H9 (cell line): ENCODE data around the gene KRTAP5-4. TPM values are rescaled to one million over a fixed set of nuclear protein-coding genes. Genes with fewer than 3 reads are reported as not detected.
"Not testable (repeated sequence)": the region's sequence is repeated elsewhere in the genome, so short reads cannot be mapped to it uniquely, and the experiment has no call there.

Source experiments
- DNase-seq: peaks from one replicate; pipeline ENCODE4 v3.0.0-alpha.2; 2017
- H2AFZ ChIP-seq: one replicate; pipeline ENCODE4 v1.6.1; 2013; ENCODE audit warnings: mild to moderate bottlenecking, low read length, control low read depth, moderate library complexity
- H2AK5ac ChIP-seq: 2 replicates; pipeline ENCODE4 v1.6.1; 2013; ENCODE audit warnings: low read length, control low read depth, mixed read lengths; ENCODE audit not compliant: insufficient read length
- H2BK120ac ChIP-seq: one replicate; pipeline ENCODE4 v1.6.1; 2013; ENCODE audit warnings: low read depth, mild to moderate bottlenecking, low read length, control low read depth, inconsistent platforms; ENCODE audit not compliant: poor library complexity, severe bottlenecking
- H2BK12ac ChIP-seq: 2 replicates; pipeline ENCODE4 v1.6.1; 2013; ENCODE audit warnings: low read length, control low read depth, mixed read lengths, low read depth; ENCODE audit not compliant: insufficient read length
- H2BK15ac ChIP-seq: 2 replicates; pipeline ENCODE4 v1.6.1; 2013; ENCODE audit warnings: low read depth, low read length, control low read depth
- H2BK20ac ChIP-seq: one replicate; pipeline ENCODE4 v1.6.1; 2013; ENCODE audit warnings: low read depth, mild to moderate bottlenecking, low read length, control low read depth, inconsistent platforms; ENCODE audit not compliant: poor library complexity, severe bottlenecking
- H2BK5ac ChIP-seq: 2 replicates; pipeline ENCODE4 v1.6.1; 2013; ENCODE audit warnings: low read length, control low read depth, mixed read lengths; ENCODE audit not compliant: insufficient read length
- H3K14ac ChIP-seq: 2 replicates; pipeline ENCODE4 v1.6.1; 2013; ENCODE audit warnings: low read length, control low read depth; ENCODE audit not compliant: insufficient read depth
- H3K18ac ChIP-seq: 2 replicates; pipeline ENCODE4 v1.6.1; 2013; ENCODE audit warnings: low read depth, mild to moderate bottlenecking, mixed read lengths, low read length, control low read depth; ENCODE audit not compliant: insufficient read length
- H3K23ac ChIP-seq: 2 replicates; pipeline ENCODE4 v1.6.1; 2013; ENCODE audit warnings: low read length, control low read depth, mixed read lengths, low read depth; ENCODE audit not compliant: insufficient read length
- H3K23me2 ChIP-seq: 2 replicates; pipeline ENCODE4 v1.6.1; 2013; ENCODE audit warnings: low read depth, mild to moderate bottlenecking, mixed read lengths, low read length, control low read depth; ENCODE audit not compliant: insufficient read length, poor library complexity, severe bottlenecking
- H3K27ac ChIP-seq: 2 replicates; pipeline ENCODE4 v1.5.1; 2013; ENCODE audit warnings: low read length, control low read depth, mixed read lengths, low read depth; ENCODE audit not compliant: insufficient read length
- H3K27me3 ChIP-seq: 2 replicates; pipeline ENCODE4 v1.6.1; 2013; ENCODE audit warnings: low read length, control low read depth, inconsistent platforms; ENCODE audit not compliant: insufficient read depth
- H3K4ac ChIP-seq: 2 replicates; pipeline ENCODE4 v1.6.1; 2013; ENCODE audit warnings: low read depth, mild to moderate bottlenecking, control low read depth, inconsistent platforms, low read length, moderate library complexity
- H3K4me1 ChIP-seq: 2 replicates; pipeline ENCODE4 v1.6.1; 2013; ENCODE audit warnings: low read length, control low read depth, inconsistent platforms; ENCODE audit not compliant: insufficient read depth
- H3K4me2 ChIP-seq: 2 replicates; pipeline ENCODE4 v1.6.1; 2013; ENCODE audit warnings: low read length, control low read depth, mixed read lengths; ENCODE audit not compliant: insufficient read length, insufficient read depth
- H3K56ac ChIP-seq: 2 replicates; pipeline ENCODE4 v1.6.1; 2013; ENCODE audit warnings: low read depth, mild to moderate bottlenecking, mixed read lengths, low read length, control low read depth; ENCODE audit not compliant: insufficient read length
- H3K79me1 ChIP-seq: 2 replicates; pipeline ENCODE4 v1.6.1; 2013; ENCODE audit warnings: low read depth, mild to moderate bottlenecking, moderate library complexity, low read length, control low read depth, inconsistent platforms; ENCODE audit not compliant: insufficient read depth, poor library complexity, severe bottlenecking
- H3K79me2 ChIP-seq: 2 replicates; pipeline ENCODE4 v1.6.1; 2013; ENCODE audit warnings: low read length, control low read depth, inconsistent platforms; ENCODE audit not compliant: insufficient read depth
- H3K9ac ChIP-seq: 2 replicates; pipeline ENCODE4 v1.6.1; 2013; ENCODE audit warnings: low read length, control low read depth, mixed read lengths; ENCODE audit not compliant: insufficient read length; ENCODE audit errors: extremely low read depth
- H3K9me3 ChIP-seq: one replicate; pipeline ENCODE4 v1.6.1; 2013; ENCODE audit warnings: low read depth, low read length, inconsistent platforms; ENCODE audit not compliant: control insufficient read depth
- H3T11ph ChIP-seq: one replicate; pipeline ENCODE4 v1.6.1; 2013; ENCODE audit warnings: mild to moderate bottlenecking, low read length, control low read depth, inconsistent platforms
- H4K20me1 ChIP-seq: one replicate; pipeline ENCODE4 v1.6.1; 2013; ENCODE audit not compliant: control insufficient read depth, insufficient read length, insufficient read depth
- H4K5ac ChIP-seq: 2 replicates; pipeline ENCODE4 v1.6.1; 2013; ENCODE audit warnings: low read depth, mild to moderate bottlenecking, mixed read lengths, low read length, control low read depth; ENCODE audit not compliant: insufficient read length
- H4K8ac ChIP-seq: replicated peaks from 2 replicates; pipeline ENCODE4 v1.6.1; 2013; ENCODE audit warnings: low read length, control low read depth, mixed read lengths, low read depth; ENCODE audit not compliant: insufficient read length
- H4K91ac ChIP-seq: 2 replicates; pipeline ENCODE4 v1.6.1; 2013; ENCODE audit warnings: low read depth, mild to moderate bottlenecking, moderate library complexity, mixed read lengths, low read length, control low read depth; ENCODE audit not compliant: insufficient read length
- H3K27ac Mint-ChIP-seq, 3 experiments: 2 replicates in 2 of 3; 3 replicates in 1 of 3; pipeline ENCODE4 v1.8.0; 2020 to 2021; ENCODE audit warnings: mixed read lengths in 3 of 3, mild to moderate bottlenecking in 1 of 3, moderate library complexity in 1 of 3
- H3K27me3 Mint-ChIP-seq: 2 replicates; pipeline ENCODE4 v1.8.0; 2021; ENCODE audit warnings: low read depth, mild to moderate bottlenecking, moderate library complexity, mixed read lengths
- H3K36me3 Mint-ChIP-seq, 3 experiments: 2 replicates in 2 of 3; 3 replicates in 1 of 3; pipeline ENCODE4 v1.8.0; 2020 to 2021; ENCODE audit warnings: low read depth in 3 of 3, mixed read lengths in 3 of 3; ENCODE audit not compliant: insufficient read depth in 1 of 3
- H3K4me1 Mint-ChIP-seq, 2 experiments: 2 replicates each; pipeline ENCODE4 v1.8.0; 2020; ENCODE audit warnings: mixed read lengths in 2 of 2
- H3K4me3 Mint-ChIP-seq, 2 experiments: 2 replicates in 1 of 2; 3 replicates in 1 of 2; pipeline ENCODE4 v1.8.0; 2020 to 2021; ENCODE audit warnings: mild to moderate bottlenecking in 2 of 2, mixed read lengths in 2 of 2, moderate library complexity in 1 of 2
- H3K9me3 Mint-ChIP-seq, 2 experiments: 2 replicates in 1 of 2; 3 replicates in 1 of 2; pipeline ENCODE4 v1.8.0; 2020; ENCODE audit warnings: mild to moderate bottlenecking in 2 of 2, mixed read lengths in 2 of 2, moderate library complexity in 1 of 2
- CTCF ChIP-seq: fragments of 200-600 bp; sonication (generic); conservative IDR thresholded peaks from 3 replicates; pipeline ENCODE4 v1.8.0; 2021; ENCODE audit warnings: antibody characterized with exemption, mild to moderate bottlenecking
- WGBS: extraction: QIAGEN DNeasy Blood & Tissue Kit; methylation state at CpG from one replicate; pipeline ENCODE4 v1.1.7; 2013; ENCODE audit warnings: missing lambda C conversion rate, low lambda C conversion rate, mixed read lengths; ENCODE audit not compliant: insufficient read length; ENCODE audit errors: extremely low coverage; 5-methylcytosine and 5-hydroxymethylcytosine counted together
- total RNA-seq: library from RNA; stranded (reverse); gene quantifications from 2 replicates; pipeline ENCODE4 v1.2.1, GENCODE V29; 2021

The KRTAP5-4 gene
- total RNA-seq, 1 experiment from 2014 or later, result not detected

GRCh38 chr11:1670905-1671371 lies 49.0 kb upstream of the KRTAP5-4 start:
- no peak overlapping the region for H4K91ac ChIP-seq
- no peak overlapping the region for H3K18ac ChIP-seq
- no peak overlapping the region for H3K27ac ChIP-seq
- H2BK5ac ChIP-seq, result no peak overlapping the region
- H2BK20ac ChIP-seq, result no peak overlapping the region
- TF ChIP-seq CTCF, result no peak
- H3K14ac ChIP-seq, result no peak overlapping the region; the same call in 1 of the 2 replicates
- no peak overlapping the region; the same call in 1 of the 2 replicates for H3K4ac ChIP-seq
- H3K56ac ChIP-seq, result no peak overlapping the region
- H4K5ac ChIP-seq, result no peak overlapping the region
- no peak overlapping the region for H2AK5ac ChIP-seq
- peaks cover 73% of the 10 kb centered on the region for H3K27me3 Mint-ChIP-seq
- H2BK15ac ChIP-seq, result no peak overlapping the region
- no peaks in the 10 kb centered on the region for H3K36me3 Mint-ChIP-seq
- H4K8ac ChIP-seq, result no peak overlapping the region
- H3K79me1 ChIP-seq, result no peaks in the 10 kb centered on the region
- no peaks in the 10 kb centered on the region for H3K4me1 ChIP-seq
- no peaks in the 10 kb centered on the region for H3K27me3 ChIP-seq
- WGBS, result no CpG with 5 or more reads among the region's 11 CpGs
- peaks cover 0 to 8% of the 10 kb centered on the region in 2 experiments; a peak in 2 of 4 replicates for H3K4me1 Mint-ChIP-seq
- no peak for DNase-seq
- no peak overlapping the region for H3T11ph ChIP-seq
- no peak overlapping the region for H2AFZ ChIP-seq
- H3K9me3 Mint-ChIP-seq, result no peaks in the 10 kb centered on the region
- no peak overlapping the region; a peak in 1 of 7 replicates for H3K27ac Mint-ChIP-seq
- H3K4me2 ChIP-seq, result no peak overlapping the region
- no peak overlapping the region for H3K4me3 Mint-ChIP-seq
- no peak overlapping the region for H3K9ac ChIP-seq
- no peak overlapping the region for H3K23ac ChIP-seq
- H3K23me2 ChIP-seq, result no peaks in the 10 kb centered on the region
- H3K9me3 ChIP-seq, result no peaks in the 10 kb centered on the region
- H2BK120ac ChIP-seq, result no peak overlapping the region
- H4K20me1 ChIP-seq, result no peaks in the 10 kb centered on the region
- no peak overlapping the region for H2BK12ac ChIP-seq
- no peaks in the 10 kb centered on the region for H3K79me2 ChIP-seq

GRCh38 chr11:1670457-1670856 lies 48.5 kb upstream of the KRTAP5-4 start:
- not testable (repeated sequence) for H3K27ac ChIP-seq, H2AK5ac ChIP-seq, H2BK20ac ChIP-seq, H3K4me2 ChIP-seq, H3K23ac ChIP-seq, H3K27me3 ChIP-seq, H3K9me3 ChIP-seq, DNase-seq, H4K20me1 ChIP-seq, H3K14ac ChIP-seq, H2AFZ ChIP-seq, H2BK12ac ChIP-seq, H3K36me3 Mint-ChIP-seq, H3K56ac ChIP-seq, H3T11ph ChIP-seq, H3K23me2 ChIP-seq, H3K79me2 ChIP-seq, H2BK5ac ChIP-seq, H4K5ac ChIP-seq, H2BK15ac ChIP-seq, H4K91ac ChIP-seq, H3K4me1 Mint-ChIP-seq, H3K18ac ChIP-seq, H3K79me1 ChIP-seq, H3K4me3 Mint-ChIP-seq, H3K9ac ChIP-seq, H2BK120ac ChIP-seq, H3K27ac Mint-ChIP-seq, H3K4ac ChIP-seq, H3K4me1 ChIP-seq, H3K9me3 Mint-ChIP-seq, H4K8ac ChIP-seq
- peaks cover 69% of the 10 kb centered on the region for H3K27me3 Mint-ChIP-seq
- WGBS, result no CpG with 5 or more reads among the region's 1 CpG
